Renal pelvis (tissue), 12 donors: Measurements from ENCODE around the gene MS4A4E. TPM values are rescaled to one million over a fixed set of nuclear protein-coding genes. Genes with fewer than 3 reads are reported as not detected.
A peak's percentile ranks its signal among the peaks of the same experiment; 100 is the strongest.
"Not testable (repeated sequence)": the region's sequence is repeated elsewhere in the genome, so short reads cannot be mapped to it uniquely, and the experiment has no call there.

Experiments used
- DNase-seq: peaks from one replicate; pipeline ENCODE4 v3.0.0-alpha.2; 2013
- long read RNA-seq, 16 experiments: transcript quantifications; one replicate each; lab custom pipeline, GENCODE V29; 2026
- polyA plus RNA-seq, 3 donors: library from polyadenylated mRNA; unstranded; fragments of 120-200 nt; gene quantifications; one replicate each; pipeline ENCODE4 v1.2.1, GENCODE V29; 2013; ENCODE audit not compliant: insufficient read length in 3 of 3

The MS4A4E gene
- 1 to 10 TPM in 2 of 3 donors, under 1 TPM in 1; 0.94 to 1.5 (median 1.1) TPM for polyA plus RNA-seq
- long read RNA-seq, donor 1, partial matches to known transcripts = 5 of 5 reads
- long read RNA-seq, donor 1, other reads (novel, unspliced or antisense) = 0 of 5 reads
- long read RNA-seq, donor 2 = 0 reads
- long read RNA-seq, donor 3, partial matches to known transcripts = 0 of 5 reads
- long read RNA-seq, donor 3, other reads (novel, unspliced or antisense) = 5 of 5 reads
- long read RNA-seq, donor 4, partial matches to known transcripts = 0 of 5 reads
- long read RNA-seq, donor 4, other reads (novel, unspliced or antisense) = 5 of 5 reads
- long read RNA-seq, donor 5 = 0 reads
- long read RNA-seq, donor 6 = 0 reads
- long read RNA-seq, donor 7 = 0 reads
- long read RNA-seq, donor 8, partial matches to known transcripts = 5 of 5 reads
- long read RNA-seq, donor 8, other reads (novel, unspliced or antisense) = 0 of 5 reads
- long read RNA-seq, donor 9 = 0 reads
- long read RNA-seq, donor 10 = 0 reads
- long read RNA-seq, donor 11, partial matches to known transcripts = 5 of 5 reads
- long read RNA-seq, donor 11, other reads (novel, unspliced or antisense) = 0 of 5 reads
- long read RNA-seq, donor 12 = 0 reads
- long read RNA-seq, donor 13 = 0 reads
- long read RNA-seq, donor 14 = 0 reads
- long read RNA-seq, donor 15, partial matches to known transcripts = 6 of 6 reads
- long read RNA-seq, donor 15, other reads (novel, unspliced or antisense) = 0 of 6 reads
- long read RNA-seq, donor 16 = 0 reads

GRCh38 chr11:60242740-60243239 lies at the start of gene MS4A4E:
Gene MS4A4E, minus strand, starts transcription at chr11:60243137. Its CDS starts 13,082 bp downstream, at chr11:60230055.
- DNase-seq = no peak

GRCh38 chr11:60292145-60292544 lies 49.2 kb upstream of the MS4A4E start:
- no peak for DNase-seq

- DNase-seq = no peak
Measured at GRCh38 chr11:60288531-60288930, 45.6 kb upstream of the MS4A4E start.

GRCh38 chr11:60285411-60286126 lies 42.6 kb upstream of the MS4A4E start:
- DNase-seq = not testable (repeated sequence)

- DNase-seq = no peak
Measured at GRCh38 chr11:60282286-60282685, 39.3 kb upstream of the MS4A4E start.

- DNase-seq = no peak
Measured at GRCh38 chr11:60281485-60281884, 38.5 kb upstream of the MS4A4E start.

- DNase-seq = no peak
Measured at GRCh38 chr11:60280412-60280811, 37.5 kb upstream of the MS4A4E start, which contains the start of gene MS4A4A. Gene MS4A4A, plus strand, starts transcription at chr11:60280666. Its CDS starts 10 bp downstream, at chr11:60280676.

- no peak for DNase-seq
Measured at GRCh38 chr11:60274416-60274815, 31.5 kb upstream of the MS4A4E start.

GRCh38 chr11:60265373-60266214 lies 22.7 kb upstream of the MS4A4E start:
- DNase-seq = peak; percentile 5

- no peak for DNase-seq
Measured at GRCh38 chr11:60264644-60265043, 21.7 kb upstream of the MS4A4E start.

GRCh38 chr11:60263402-60263801 lies 20.5 kb upstream of the MS4A4E start:
- no peak for DNase-seq

- DNase-seq = no peak
Measured at GRCh38 chr11:60261014-60261413, 18.1 kb upstream of the MS4A4E start.

GRCh38 chr11:60257956-60258722 lies 15.2 kb upstream of the MS4A4E start:
- DNase-seq = no peak

- no peak for DNase-seq
Measured at GRCh38 chr11:60252213-60253108, 9.5 kb upstream of the MS4A4E start.

GRCh38 chr11:60251485-60252212 lies 8.7 kb upstream of the MS4A4E start:
- no peak for DNase-seq

- no peak for DNase-seq
Measured at GRCh38 chr11:60241786-60242185, 1.2 kb downstream of the MS4A4E start.

- DNase-seq = no peak
Measured at GRCh38 chr11:60240662-60241061, 2.3 kb downstream of the MS4A4E start.

GRCh38 chr11:60235321-60235720 lies 7.6 kb downstream of the MS4A4E start:
- DNase-seq = no peak

- DNase-seq = no peak
Measured at GRCh38 chr11:60230681-60231080, 12.3 kb downstream of the MS4A4E start.
